HG03439 (cell line): ENCODE measurements around the gene OR7G3.

ENCODE experiments used
- ATAC-seq: cut with Tn5 transposase; IDR thresholded peaks from one replicate; pipeline ENCODE4 v1.9.1; 2021; ENCODE audit warnings: mild to moderate bottlenecking, moderate library complexity; ENCODE audit not compliant: unreplicated experiment

Gene OR7G3

DNA sequence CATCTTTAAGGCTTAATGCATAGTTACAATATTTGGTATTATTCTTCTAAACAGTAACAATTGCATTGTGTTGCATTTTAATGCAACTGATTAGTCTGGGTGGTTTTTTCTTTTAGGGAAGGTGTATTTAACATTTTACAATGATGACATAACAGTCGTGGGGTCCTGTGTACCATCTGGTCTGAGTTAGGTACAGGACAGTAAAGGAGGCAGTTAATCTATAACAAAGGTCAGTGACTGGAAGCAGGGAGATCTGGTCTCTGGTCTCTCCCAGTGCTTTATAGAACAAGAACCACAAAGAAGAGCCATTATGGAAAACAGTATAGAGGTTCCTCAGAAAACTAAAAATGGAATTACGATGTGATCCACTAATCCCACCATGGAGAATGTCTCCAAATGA lies 16.8 kb downstream of the OR7G3 start:
- ATAC-seq = no peak

DNA sequence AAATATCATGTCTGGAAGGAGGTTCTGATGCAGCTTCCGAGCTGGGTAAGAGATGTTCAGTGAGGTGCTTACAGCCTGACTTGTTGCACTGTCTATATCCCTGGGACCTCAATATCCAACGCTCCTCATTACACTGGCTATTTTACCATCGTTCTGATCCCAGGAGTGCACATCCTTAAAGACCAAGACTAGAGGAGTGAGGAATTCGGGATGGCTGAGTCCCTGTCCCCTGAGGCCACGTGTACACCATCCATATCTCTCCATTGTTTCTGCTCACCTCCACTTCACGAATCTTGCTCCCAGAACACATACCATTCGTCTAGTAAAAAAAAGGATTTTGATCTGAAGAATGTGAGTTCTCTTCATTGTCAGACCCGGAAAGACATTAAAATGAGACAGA lies 19.4 kb downstream of the OR7G3 start, which contains the start of gene OR7G2:
Gene OR7G2, minus strand, starts transcription at position 101 of the 400 bp plus-strand sequence. CDS start 4,232 bp downstream, outside the sequence.
- no peak for ATAC-seq

DNA sequence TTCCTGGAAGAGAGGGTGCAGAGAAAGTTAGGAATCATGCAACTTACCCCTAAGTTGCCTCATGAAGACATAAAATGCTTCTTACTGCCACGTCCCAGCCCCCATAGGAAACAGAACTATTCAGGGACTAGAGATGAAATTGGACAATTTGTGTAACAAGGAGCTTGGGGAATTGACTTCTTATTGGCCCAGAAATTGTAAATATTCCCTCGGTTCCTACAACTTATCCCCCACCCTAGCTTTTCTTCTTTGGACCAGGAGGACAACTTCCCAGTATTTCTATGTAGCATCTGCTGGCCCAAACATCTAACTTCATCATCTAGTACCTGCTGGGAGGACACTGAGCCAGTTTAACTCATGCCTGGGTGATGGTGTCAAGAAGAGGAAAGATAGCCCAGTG lies 40.0 kb downstream of the OR7G3 start, which contains the start of gene OR1M1:
Gene OR1M1, plus strand, starts transcription at position 301 of the 400 bp plus-strand sequence. CDS start 6,184 bp downstream, outside the sequence.
- ATAC-seq = no peak

DNA sequence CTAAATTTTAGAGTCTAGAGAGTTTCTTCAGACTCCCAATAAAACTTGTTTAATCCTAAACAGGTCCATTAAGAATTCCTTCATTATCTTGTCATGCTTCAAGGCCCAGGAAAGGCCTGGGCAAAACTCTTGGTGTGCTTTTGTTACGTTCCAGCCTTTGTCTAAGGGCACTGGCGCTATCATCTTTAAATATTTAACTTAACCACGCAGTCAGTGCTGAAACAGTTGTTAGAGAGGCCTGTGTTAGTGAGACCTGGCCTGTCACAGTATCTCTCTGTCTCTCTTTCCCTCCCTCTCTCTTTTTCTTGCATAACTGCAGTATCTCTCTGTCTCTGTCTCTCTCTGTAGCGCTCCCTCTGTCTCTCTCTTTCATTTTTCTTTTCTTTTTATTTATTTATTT lies 48.1 kb downstream of the OR7G3 start:
- ATAC-seq = no peak

DNA sequence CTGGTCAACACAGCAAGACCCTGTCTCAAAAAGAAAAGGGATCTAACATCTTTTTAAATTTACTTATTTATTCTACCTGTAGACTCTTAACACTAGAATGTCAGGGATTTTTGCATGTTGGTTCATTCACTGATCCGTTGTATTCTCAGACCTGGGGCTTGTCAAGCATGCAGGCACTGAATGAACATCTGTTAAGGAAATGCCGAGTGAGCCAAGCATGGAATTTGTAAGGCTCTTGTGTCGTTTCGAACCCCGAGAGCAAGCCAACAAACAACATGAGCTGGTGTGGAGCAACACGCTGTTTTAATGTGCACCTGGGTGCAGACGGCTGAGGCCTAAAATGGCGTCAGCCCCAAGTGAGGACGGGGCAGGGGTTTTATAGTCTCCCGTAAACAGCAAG lies 49.8 kb downstream of the OR7G3 start:
- ATAC-seq = no peak
